Stimulated activated effector memory CD8-positive, alpha-beta T cell treated with anti-CD3 and anti-CD28 coated beads, Interleukin-12 subunit alpha, Interleukin-12 subunit beta, amount 100 ng/mL, for 72 hours (primary cell): ENCODE results near the gene GRAMD1C.

Experiments
- ATAC-seq: fragments of 150-1000 bp; cut with Tn5 transposase; 2 replicates; pipeline ENCODE4 v1.10.0; 2021
- DNase-seq, 2 donors: peaks; one replicate each; pipeline ENCODE4 v3.0.0; 2021 to 2022; ENCODE audit warnings: low spot score in 2 of 2
- H3K27ac Mint-ChIP-seq: one replicate; pipeline ENCODE4 v1.8.0; 2022; ENCODE audit warnings: mild to moderate bottlenecking, mixed read lengths
- H3K36me3 Mint-ChIP-seq: one replicate; pipeline ENCODE4 v1.8.0; 2022; ENCODE audit warnings: mild to moderate bottlenecking, mixed read lengths
- H3K4me1 Mint-ChIP-seq: one replicate; pipeline ENCODE4 v1.8.0; 2022; ENCODE audit warnings: mixed read lengths
- H3K4me3 Mint-ChIP-seq: one replicate; pipeline ENCODE4 v1.8.0; 2022; ENCODE audit warnings: mild to moderate bottlenecking, mixed read lengths
- H3K9me3 Mint-ChIP-seq: one replicate; pipeline ENCODE4 v1.8.0; 2022; ENCODE audit warnings: mixed read lengths

The GRAMD1C gene

GRCh38 chr3:113896930-113897329 is 58.3 kb downstream of the GRAMD1C start:
- Mint-ChIP-seq H3K27ac (no peak overlapping the region), H3K4me1 (no peaks in the 10 kb centered on the region), H3K4me3 (no peak overlapping the region), H3K36me3 (no peaks in the 10 kb centered on the region), H3K9me3 (no peaks in the 10 kb centered on the region)
- no peak for DNase-seq
- no peak for ATAC-seq

- ATAC-seq (peak; percentile 34), DNase-seq (no peak)
- no peaks in the 10 kb centered on the region for H3K9me3 Mint-ChIP-seq
- H3K27ac Mint-ChIP-seq, result no peak overlapping the region
- no peaks in the 10 kb centered on the region for H3K36me3 Mint-ChIP-seq
- H3K4me3 Mint-ChIP-seq, result no peak overlapping the region
- no peaks in the 10 kb centered on the region for H3K4me1 Mint-ChIP-seq
Measured at GRCh38 chr3:113897373-113897777, 58.8 kb downstream of the GRAMD1C start.

GRCh38 chr3:113898892-113899291 is 60.3 kb downstream of the GRAMD1C start:
- no peak overlapping the region for H3K27ac Mint-ChIP-seq
- no peak overlapping the region for H3K4me3 Mint-ChIP-seq
- H3K36me3 Mint-ChIP-seq, result no peaks in the 10 kb centered on the region
- no peak for DNase-seq
- H3K9me3 Mint-ChIP-seq, result no peaks in the 10 kb centered on the region
- no peaks in the 10 kb centered on the region for H3K4me1 Mint-ChIP-seq
- no peak for ATAC-seq

GRCh38 chr3:113906568-113907140 is 68.1 kb downstream of the GRAMD1C start:
- H3K4me3 Mint-ChIP-seq, result no peak overlapping the region

GRCh38 chr3:113908133-113908532 is 69.5 kb downstream of the GRAMD1C start:
- ATAC-seq, result no peak
- Mint-ChIP-seq H3K36me3 (no peaks in the 10 kb centered on the region), H3K9me3 (no peaks in the 10 kb centered on the region), H3K4me1 (no peaks in the 10 kb centered on the region), H3K27ac (no peak overlapping the region), H3K4me3 (no peak overlapping the region)
- DNase-seq, result no peak

More at GRCh38 chr3:113906568-113907140, 68.1 kb downstream of the GRAMD1C start:
- Mint-ChIP-seq H3K9me3 (no peaks in the 10 kb centered on the region), H3K36me3 (no peaks in the 10 kb centered on the region), H3K4me1 (no peaks in the 10 kb centered on the region), H3K27ac (no peak overlapping the region)
- DNase-seq, result no peak
- no peak for ATAC-seq

GRCh38 chr3:113910966-113911365 is 72.4 kb downstream of the GRAMD1C start:
- Mint-ChIP-seq H3K4me3 (no peak overlapping the region), H3K36me3 (no peaks in the 10 kb centered on the region), H3K9me3 (no peaks in the 10 kb centered on the region), H3K4me1 (no peaks in the 10 kb centered on the region), H3K27ac (no peak overlapping the region)
- DNase-seq (no peak), ATAC-seq (no peak)

- Mint-ChIP-seq H3K9me3 (no peaks in the 10 kb centered on the region), H3K4me1 (no peaks in the 10 kb centered on the region), H3K27ac (peak overlapping the region; percentile 67), H3K36me3 (no peaks in the 10 kb centered on the region), H3K4me3 (peak overlapping the region; percentile 19)
- peak in 1 of 2 donors; percentile 53 for DNase-seq
- ATAC-seq, result peak; percentile 87
Measured at GRCh38 chr3:113912552-113913236, 74.1 kb downstream of the GRAMD1C start.

- no peak for ATAC-seq
- H3K27ac Mint-ChIP-seq, result no peak overlapping the region
- H3K4me1 Mint-ChIP-seq, result no peaks in the 10 kb centered on the region
- no peaks in the 10 kb centered on the region for H3K36me3 Mint-ChIP-seq
- no peak for DNase-seq
- H3K9me3 Mint-ChIP-seq, result no peaks in the 10 kb centered on the region
- no peak overlapping the region for H3K4me3 Mint-ChIP-seq
Measured at GRCh38 chr3:113914646-113915045, 76.1 kb downstream of the GRAMD1C start.

GRCh38 chr3:113927556-113927955 is 89.0 kb downstream of the GRAMD1C start:
- ATAC-seq (no peak), DNase-seq (no peak)
- H3K36me3 Mint-ChIP-seq, result no peaks in the 10 kb centered on the region
- no peak overlapping the region for H3K4me3 Mint-ChIP-seq
- H3K27ac Mint-ChIP-seq, result no peak overlapping the region
- no peaks in the 10 kb centered on the region for H3K4me1 Mint-ChIP-seq
- H3K9me3 Mint-ChIP-seq, result peaks cover 14% of the 10 kb centered on the region

- Mint-ChIP-seq H3K4me3 (peak overlapping the region; percentile 65), H3K36me3 (no peaks in the 10 kb centered on the region), H3K4me1 (peaks cover 8% of the 10 kb centered on the region), H3K27ac (no peak overlapping the region), H3K9me3 (no peaks in the 10 kb centered on the region)
- DNase-seq (no peak), ATAC-seq (no peak)
Measured at GRCh38 chr3:113946831-113947230, 108.2 kb downstream of the GRAMD1C start.

- ATAC-seq (peak; percentile 79), DNase-seq (peak; percentile 50 to 82)
- Mint-ChIP-seq H3K4me3 (peak within 1 kb of the TSS; percentile 65), H3K27ac (no peak within 1 kb of the TSS), H3K4me1 (peaks cover 8% of the 10 kb centered on the region), H3K36me3 (no peaks in the 10 kb centered on the region), H3K9me3 (no peaks in the 10 kb centered on the region)
Measured at GRCh38 chr3:113947372-113948014, 108.9 kb downstream of the GRAMD1C start, which contains the start of gene ZDHHC23. Gene ZDHHC23 (plus strand): TSS chr3:113948013. CDS start chr3:113948803, 790 bp downstream.

- no peak overlapping the region for H3K27ac Mint-ChIP-seq
- DNase-seq, result peak in 1 of 2 donors; percentile 26
- H3K36me3 Mint-ChIP-seq, result no peaks in the 10 kb centered on the region
- H3K4me1 Mint-ChIP-seq, result peaks cover 8% of the 10 kb centered on the region
- no peaks in the 10 kb centered on the region for H3K9me3 Mint-ChIP-seq
- peak; percentile 65 for ATAC-seq
- peak overlapping the region; percentile 65 for H3K4me3 Mint-ChIP-seq
Measured at GRCh38 chr3:113948015-113948917, 109.7 kb downstream of the GRAMD1C start.

- H3K36me3 Mint-ChIP-seq, result no peaks in the 10 kb centered on the region
- ATAC-seq (no peak), DNase-seq (no peak)
- no peak overlapping the region for H3K27ac Mint-ChIP-seq
- no peak overlapping the region for H3K4me3 Mint-ChIP-seq
- peaks cover 15% of the 10 kb centered on the region for H3K4me1 Mint-ChIP-seq
- no peaks in the 10 kb centered on the region for H3K9me3 Mint-ChIP-seq
Measured at GRCh38 chr3:113952921-113953320, 114.3 kb downstream of the GRAMD1C start.

GRCh38 chr3:113953677-113954076 is 115.1 kb downstream of the GRAMD1C start:
- Mint-ChIP-seq H3K36me3 (no peaks in the 10 kb centered on the region), H3K4me1 (peaks cover 12% of the 10 kb centered on the region), H3K4me3 (no peak overlapping the region), H3K27ac (no peak overlapping the region), H3K9me3 (no peaks in the 10 kb centered on the region)
- ATAC-seq (no peak), DNase-seq (no peak)

- ATAC-seq, result no peak
- Mint-ChIP-seq H3K4me3 (no peak overlapping the region), H3K27ac (no peak overlapping the region), H3K9me3 (no peaks in the 10 kb centered on the region), H3K36me3 (no peaks in the 10 kb centered on the region), H3K4me1 (peaks cover 7% of the 10 kb centered on the region)
- DNase-seq, result no peak
Measured at GRCh38 chr3:113954091-113954685, 115.6 kb downstream of the GRAMD1C start.
